HCT116 (cell line): ENCODE data around the gene CCDC138. TPM values are rescaled to one million over a fixed set of nuclear protein-coding genes. Genes with fewer than 3 reads are reported as not detected.

Source experiments
- ATAC-seq: fragments of 200-7000 bp; cut with Tn5 transposase; 2 replicates; pipeline ENCODE4 v1.9.1; 2020; ENCODE audit warnings: mild to moderate bottlenecking, moderate library complexity
- BruUV-seq: library from RNA; stranded (reverse); fragments of 400-500 nt; replicated peaks from 2 replicates; lab custom pipeline; 2021; lab: Mats Ljungman, UMichigan
- CTCF ChIA-PET: fragments of 300-600 bp; sonication (Branson Sonifier 250); formaldehyde crosslinking; loops from one replicate; lab custom pipeline; 2021; ENCODE audit warnings: antibody characterized with exemption; lab: Charles Lee
- POLR2A ChIA-PET: fragments of 300-600, 350-600 bp; sonication (Branson Sonifier 250); formaldehyde crosslinking; loops from one replicate; lab custom pipeline; 2021; ENCODE audit warnings: antibody characterized with exemption; lab: Charles Lee
- RAD21 ChIA-PET, 2 experiments: fragments of 300-600 bp; sonication (Branson Sonifier 250); formaldehyde crosslinking; loops; one replicate each; lab custom pipeline; 2023; ENCODE audit warnings: low total read pairs in 2 of 2; ENCODE audit not compliant: uncharacterized antibody in 2 of 2, unreplicated experiment in 2 of 2, low non-redundant PET in 1 of 2; lab: Charles Lee
- DNase-seq: peaks from one replicate; pipeline ENCODE4 v3.0.0-alpha.2; 2010; ENCODE audit warnings: low read depth, low spot score
- H2AFZ ChIP-seq: fragments of 200-600 bp; shearing (Covaris generic), sonication (generic); 2 replicates; pipeline ENCODE4 v1.6.1; 2017; ENCODE audit warnings: low read depth, mixed run types, mixed read lengths, antibody characterized with exemption, low read length; ENCODE audit not compliant: poor library complexity, severe bottlenecking
- H3K27ac ChIP-seq: 2 replicates; pipeline ENCODE4 v1.5.1; 2012; ENCODE audit warnings: low read depth, low read length
- H3K27me3 ChIP-seq: fragments of 200-600 bp; sonication (generic); 2 replicates; pipeline ENCODE4 v1.6.1; 2016; ENCODE audit warnings: mixed run types, low read length, mixed read lengths; ENCODE audit not compliant: insufficient read depth
- H3K36me3 ChIP-seq, 2 experiments: fragments of 200-500 bp in 1 of 2; fragments of 200-600 bp in 1 of 2; sonication (Bioruptor generic) in 1 of 2; sonication (generic) in 1 of 2; 2 replicates each; pipeline versions ENCODE4 v1.5.1 to v1.6.1; 2014 to 2016; ENCODE audit warnings: low read length in 2 of 2, inconsistent platforms in 1 of 2, mixed read lengths in 1 of 2, mixed run types in 1 of 2; ENCODE audit not compliant: insufficient read depth in 2 of 2, control insufficient read depth in 1 of 2
- H3K4me1 ChIP-seq, 2 experiments: fragments of 200-600 bp in 1 of 2; sonication (generic) in 1 of 2; 2 replicates each; pipeline versions ENCODE4 v1.5.1 to v1.6.1; 2012 to 2017; ENCODE audit warnings: low read length in 2 of 2, inconsistent platforms in 1 of 2, mild to moderate bottlenecking in 1 of 2, mixed read lengths in 1 of 2, mixed run types in 1 of 2, moderate library complexity in 1 of 2; ENCODE audit not compliant: insufficient read depth in 2 of 2, control insufficient read depth in 1 of 2
- H3K4me2 ChIP-seq: fragments of 200-600 bp; sonication (generic); 2 replicates; pipeline ENCODE4 v1.6.1; 2017; ENCODE audit warnings: mixed run types, low read length, mixed read lengths
- H3K4me3 ChIP-seq, 2 experiments: fragments of 200-600 bp in 1 of 2; sonication (generic) in 1 of 2; replicated peaks in 1 of 2; 2 replicates each; pipeline ENCODE4 v1.5.1; 2011 to 2016; ENCODE audit warnings: low read length in 2 of 2, control low read depth in 1 of 2, low read depth in 1 of 2, mild to moderate bottlenecking in 1 of 2, mixed read lengths in 1 of 2, mixed run types in 1 of 2
- H3K79me2 ChIP-seq: fragments of 200-600 bp; sonication (generic); 2 replicates; pipeline ENCODE4 v1.6.1; 2017; ENCODE audit warnings: mild to moderate bottlenecking, mixed run types, low read length, moderate library complexity, mixed read lengths; ENCODE audit not compliant: insufficient read depth
- H3K9ac ChIP-seq: fragments of 200-600 bp; sonication (generic); 2 replicates; pipeline ENCODE4 v1.6.1; 2016; ENCODE audit warnings: low read length, mixed read lengths
- H3K9me2 ChIP-seq: fragments of 200-600 bp; sonication (generic), shearing (Covaris generic); 2 replicates; pipeline ENCODE4 v1.6.1; 2017; ENCODE audit warnings: mixed run types, mild to moderate bottlenecking, moderate library complexity; ENCODE audit not compliant: insufficient read depth
- H3K9me3 ChIP-seq, 2 experiments: fragments of 200-500 bp in 1 of 2; fragments of 200-600 bp in 1 of 2; sonication (Bioruptor generic) in 1 of 2; sonication (generic) in 1 of 2; 2 replicates each; pipeline ENCODE4 v1.6.1; 2014 to 2017; ENCODE audit warnings: low read length in 2 of 2, mixed read lengths in 2 of 2, inconsistent platforms in 1 of 2, low read depth in 1 of 2, mild to moderate bottlenecking in 1 of 2, mixed run types in 1 of 2, moderate library complexity in 1 of 2; ENCODE audit not compliant: control insufficient read depth in 1 of 2, insufficient read depth in 1 of 2
- H4K20me1 ChIP-seq: fragments of 200-600 bp; sonication (generic), shearing (Covaris generic); 2 replicates; pipeline ENCODE4 v1.6.1; 2017; ENCODE audit warnings: mixed run types, mild to moderate bottlenecking, moderate library complexity; ENCODE audit not compliant: insufficient read depth
- ELF1 ChIP-seq: IDR thresholded peaks from 2 replicates; pipeline ENCODE4 v1.6.1; 2012; ENCODE audit warnings: low read depth, borderline replicate concordance
- EZH2phosphoT487 ChIP-seq: fragments of 200-600 bp; IDR thresholded peaks from 2 replicates; pipeline ENCODE4 v1.6.1; 2018; ENCODE audit warnings: antibody characterized with exemption, borderline replicate concordance
- FOSL1 ChIP-seq: IDR thresholded peaks from 2 replicates; pipeline ENCODE4 v1.6.1; 2012; ENCODE audit warnings: low read depth
- JUND ChIP-seq: IDR thresholded peaks from 2 replicates; pipeline ENCODE4 v1.6.1; 2012
- POLR2AphosphoS5 ChIP-seq: IDR thresholded peaks from 2 replicates; pipeline ENCODE4 v1.6.1; 2011; ENCODE audit warnings: mild to moderate bottlenecking, low read depth, low read length, moderate library complexity
- RAD21 ChIP-seq: IDR thresholded peaks from 2 replicates; pipeline ENCODE4 v1.6.1; 2012; ENCODE audit warnings: low read depth, mild to moderate bottlenecking
- SP1 ChIP-seq: IDR thresholded peaks from 2 replicates; pipeline ENCODE4 v1.6.1; 2012; ENCODE audit warnings: low read depth
- ZBTB33 ChIP-seq: IDR thresholded peaks from 2 replicates; pipeline ENCODE4 v1.6.1; 2011; ENCODE audit warnings: mild to moderate bottlenecking, low read length, moderate library complexity; ENCODE audit not compliant: insufficient replicate concordance; ENCODE audit errors: extremely low read depth
- intact Hi-C: fragments of 100-400 bp; cut with micrococcal nuclease; formaldehyde crosslinking; loops from 2 replicates; pipeline ENCODE4 v1.10.0; 2022
- total RNA-seq: library from RNA; stranded (reverse); gene quantifications from one replicate; pipeline ENCODE4 v1.2.1, GENCODE V29; 2021; ENCODE audit not compliant: unreplicated experiment
- TF ChIP-seq, protein P1 (sequence below): IDR thresholded peaks from 2 replicates; pipeline ENCODE4 v1.6.1; 2012; ENCODE audit warnings: low read depth

The CCDC138 gene
- total RNA-seq, 1 experiment from 2014 or later: 13.4 TPM

DNA sequence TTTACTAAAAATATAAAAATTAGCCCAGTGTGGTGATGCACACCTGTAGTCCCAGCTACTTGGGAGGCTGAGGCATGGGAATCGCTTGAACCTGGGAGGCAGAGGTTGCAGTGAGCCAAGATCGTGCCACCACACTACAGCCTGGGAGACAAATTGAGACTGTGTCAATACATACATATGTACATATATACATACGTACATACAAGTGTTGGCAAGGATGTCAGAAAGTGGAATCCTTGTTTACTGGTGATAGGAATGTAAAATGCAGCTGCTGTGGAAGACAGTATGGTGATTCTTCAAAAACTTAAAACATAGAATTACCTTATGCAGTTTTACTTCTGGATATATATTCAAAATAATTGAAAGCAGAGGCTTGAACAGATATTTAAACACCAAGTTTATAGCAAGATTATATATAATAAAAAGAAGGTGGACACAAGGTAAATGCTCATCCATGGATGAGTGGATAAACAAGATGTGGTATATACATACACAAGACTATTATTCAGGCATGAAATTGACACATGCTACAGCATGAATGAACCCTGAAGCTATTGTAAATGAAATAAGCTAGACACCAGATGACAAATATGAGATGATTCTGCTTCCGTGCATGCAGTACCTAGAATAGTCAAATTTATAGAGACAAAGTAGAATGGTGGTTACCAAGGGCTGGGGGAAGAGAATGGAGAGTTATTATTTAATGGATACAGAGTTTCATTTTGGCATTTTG is 43.2 kb downstream of the CCDC138 start:
- ATAC-seq: no peak
- intact Hi-C loops: no loop called here

More for the DNA sequence above, 43.2 kb downstream of the CCDC138 start:
- no peak overlapping the region for H2AFZ ChIP-seq
- H3K36me3 ChIP-seq: 0 out of 4 replicates have a peak, but pooled peaks cover 0 to 3% of the 10 kb centered on the region in 2 experiments
- no peak for TF ChIP-seq ELF1
- no peak for TF ChIP-seq FOSL1
- TF ChIP-seq POLR2AphosphoS5: no peak
- TF ChIP-seq ZBTB33: no peak
- TF ChIP-seq, protein P1, sequence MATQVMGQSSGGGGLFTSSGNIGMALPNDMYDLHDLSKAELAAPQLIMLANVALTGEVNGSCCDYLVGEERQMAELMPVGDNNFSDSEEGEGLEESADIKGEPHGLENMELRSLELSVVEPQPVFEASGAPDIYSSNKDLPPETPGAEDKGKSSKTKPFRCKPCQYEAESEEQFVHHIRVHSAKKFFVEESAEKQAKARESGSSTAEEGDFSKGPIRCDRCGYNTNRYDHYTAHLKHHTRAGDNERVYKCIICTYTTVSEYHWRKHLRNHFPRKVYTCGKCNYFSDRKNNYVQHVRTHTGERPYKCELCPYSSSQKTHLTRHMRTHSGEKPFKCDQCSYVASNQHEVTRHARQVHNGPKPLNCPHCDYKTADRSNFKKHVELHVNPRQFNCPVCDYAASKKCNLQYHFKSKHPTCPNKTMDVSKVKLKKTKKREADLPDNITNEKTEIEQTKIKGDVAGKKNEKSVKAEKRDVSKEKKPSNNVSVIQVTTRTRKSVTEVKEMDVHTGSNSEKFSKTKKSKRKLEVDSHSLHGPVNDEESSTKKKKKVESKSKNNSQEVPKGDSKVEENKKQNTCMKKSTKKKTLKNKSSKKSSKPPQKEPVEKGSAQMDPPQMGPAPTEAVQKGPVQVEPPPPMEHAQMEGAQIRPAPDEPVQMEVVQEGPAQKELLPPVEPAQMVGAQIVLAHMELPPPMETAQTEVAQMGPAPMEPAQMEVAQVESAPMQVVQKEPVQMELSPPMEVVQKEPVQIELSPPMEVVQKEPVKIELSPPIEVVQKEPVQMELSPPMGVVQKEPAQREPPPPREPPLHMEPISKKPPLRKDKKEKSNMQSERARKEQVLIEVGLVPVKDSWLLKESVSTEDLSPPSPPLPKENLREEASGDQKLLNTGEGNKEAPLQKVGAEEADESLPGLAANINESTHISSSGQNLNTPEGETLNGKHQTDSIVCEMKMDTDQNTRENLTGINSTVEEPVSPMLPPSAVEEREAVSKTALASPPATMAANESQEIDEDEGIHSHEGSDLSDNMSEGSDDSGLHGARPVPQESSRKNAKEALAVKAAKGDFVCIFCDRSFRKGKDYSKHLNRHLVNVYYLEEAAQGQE: no peak
- TF ChIP-seq EZH2phosphoT487: no peak
- no peak for TF ChIP-seq JUND
- TF ChIP-seq RAD21: no peak
- TF ChIP-seq SP1: no peak
- no peak overlapping the region for H3K9ac ChIP-seq
- BruUV-seq: no TSS peak
- no peaks in the 10 kb centered on the region for H3K27me3 ChIP-seq
- H3K79me2 ChIP-seq: no peaks in the 10 kb centered on the region
- H4K20me1 ChIP-seq: no peaks in the 10 kb centered on the region
- no peak overlapping the region for H3K4me3 ChIP-seq
- ChIA-PET RAD21 (no interaction called here), CTCF (no interaction called here), POLR2A (no interaction called here)
- no peaks in the 10 kb centered on the region for H3K9me2 ChIP-seq
- no peak overlapping the region for H3K27ac ChIP-seq
- no peaks in the 10 kb centered on the region for H3K4me1 ChIP-seq
- no peak for DNase-seq
- H3K9me3 ChIP-seq: no peaks in the 10 kb centered on the region
- H3K4me2 ChIP-seq: no peak overlapping the region
